ENCODE data around the gene PNKD.

The PNKD gene

DNA sequence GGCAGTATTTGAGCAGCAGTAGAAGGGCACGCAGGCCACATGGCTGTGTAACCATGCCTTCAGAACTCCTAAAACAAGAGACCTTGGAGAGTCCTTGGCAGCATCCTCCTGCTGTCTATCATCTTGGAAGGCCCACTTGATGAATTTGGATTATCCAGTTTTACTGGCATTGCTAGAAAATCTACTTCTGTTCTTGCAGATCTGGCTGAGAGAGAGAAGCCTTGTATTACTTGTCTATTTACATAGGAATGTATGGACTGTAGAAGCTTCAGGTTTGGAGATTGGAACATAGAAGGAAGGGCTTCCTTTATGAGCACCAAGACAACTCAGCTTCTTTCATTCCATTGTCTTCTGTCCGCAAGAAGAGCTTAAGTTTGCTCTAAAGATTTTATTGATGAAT lies 25.7 kb upstream of the PNKD start:
- Histone ChIP-seq H3K4me1 (ENCODE audit: insufficient read depth, low read length, poor library complexity, severe bottlenecking) (no peaks in the 10 kb centered on the region), H3K9me2 (replicated peaks; ENCODE audit: low read depth, low read length) (no peaks in the 10 kb centered on the region)
- TF ChIP-seq, protein P1, sequence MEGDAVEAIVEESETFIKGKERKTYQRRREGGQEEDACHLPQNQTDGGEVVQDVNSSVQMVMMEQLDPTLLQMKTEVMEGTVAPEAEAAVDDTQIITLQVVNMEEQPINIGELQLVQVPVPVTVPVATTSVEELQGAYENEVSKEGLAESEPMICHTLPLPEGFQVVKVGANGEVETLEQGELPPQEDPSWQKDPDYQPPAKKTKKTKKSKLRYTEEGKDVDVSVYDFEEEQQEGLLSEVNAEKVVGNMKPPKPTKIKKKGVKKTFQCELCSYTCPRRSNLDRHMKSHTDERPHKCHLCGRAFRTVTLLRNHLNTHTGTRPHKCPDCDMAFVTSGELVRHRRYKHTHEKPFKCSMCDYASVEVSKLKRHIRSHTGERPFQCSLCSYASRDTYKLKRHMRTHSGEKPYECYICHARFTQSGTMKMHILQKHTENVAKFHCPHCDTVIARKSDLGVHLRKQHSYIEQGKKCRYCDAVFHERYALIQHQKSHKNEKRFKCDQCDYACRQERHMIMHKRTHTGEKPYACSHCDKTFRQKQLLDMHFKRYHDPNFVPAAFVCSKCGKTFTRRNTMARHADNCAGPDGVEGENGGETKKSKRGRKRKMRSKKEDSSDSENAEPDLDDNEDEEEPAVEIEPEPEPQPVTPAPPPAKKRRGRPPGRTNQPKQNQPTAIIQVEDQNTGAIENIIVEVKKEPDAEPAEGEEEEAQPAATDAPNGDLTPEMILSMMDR (conservative IDR thresholded peaks at IDR 0.05; ENCODE audit: low read length), result no peak
- TF ChIP-seq EZH2phosphoT487 (IDR thresholded peaks at IDR 0.05; ENCODE audit: borderline replicate concordance), result no peak

DNA sequence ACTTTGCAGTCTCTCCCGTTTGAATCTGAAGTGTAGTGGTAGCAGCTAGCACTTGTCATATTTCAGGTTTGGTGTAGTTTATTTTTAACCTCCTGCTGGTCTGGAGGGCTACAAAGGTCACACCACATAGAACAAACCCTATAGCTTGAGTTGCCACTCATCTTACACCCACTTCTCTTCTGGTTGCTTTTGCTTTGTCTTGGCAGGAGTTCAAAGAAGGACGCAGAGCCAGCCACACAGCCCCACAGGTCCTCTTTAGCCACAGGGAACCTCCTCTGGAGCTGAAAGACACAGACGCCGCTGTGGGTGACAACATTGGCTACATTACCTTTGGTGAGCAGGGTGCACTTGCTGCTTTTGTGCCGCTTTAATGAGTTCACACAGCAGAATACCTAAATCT lies 25.1 kb upstream of the PNKD start:
- H3K4me3 ChIP-seq (ENCODE audit: low read length, poor library complexity, severe bottlenecking), result no peak overlapping the region
- H4K20me1 ChIP-seq (ENCODE audit: insufficient read depth, low read length, poor library complexity, severe bottlenecking), result peaks cover 11% of the 10 kb centered on the region
- no peak for TF ChIP-seq EZH2phosphoT487 (IDR thresholded peaks at IDR 0.05; ENCODE audit: borderline replicate concordance)
- TF ChIP-seq, protein P1 (conservative IDR thresholded peaks at IDR 0.05; ENCODE audit: low read length), result no peak
- peaks cover 2% of the 10 kb centered on the region; the same call in 1 of the 2 replicates for H3F3A ChIP-seq (ENCODE audit: low read depth)
- no peaks in the 10 kb centered on the region for H3K9me2 ChIP-seq (replicated peaks; ENCODE audit: low read depth, low read length)
- no peaks in the 10 kb centered on the region for H3K9me3 ChIP-seq (ENCODE audit: insufficient read depth, low read depth, low read length)
- no peak overlapping the region for H3K9ac ChIP-seq (ENCODE audit: low read depth, low read length, poor library complexity, severe bottlenecking)
- H3K4me1 ChIP-seq (ENCODE audit: insufficient read depth, low read length, poor library complexity, severe bottlenecking), result no peaks in the 10 kb centered on the region
- no peak overlapping the region for H2AFZ ChIP-seq (ENCODE audit: low read length)
- H3K36me3 ChIP-seq (ENCODE audit: insufficient read depth, low read length), result peaks cover 98% of the 10 kb centered on the region
- no peaks in the 10 kb centered on the region for H3K27me3 ChIP-seq (ENCODE audit: insufficient read depth, low read length, poor library complexity, severe bottlenecking)
- H3K4me2 ChIP-seq (ENCODE audit: low read depth, low read length, poor library complexity, severe bottlenecking), result no peak overlapping the region
- peaks cover 27% of the 10 kb centered on the region; the same call in 1 of the 2 replicates for H3K79me2 ChIP-seq (ENCODE audit: insufficient read depth, low read length)

More for the DNA sequence above, 25.7 kb upstream of the PNKD start:
- no peak overlapping the region for H2AFZ ChIP-seq (ENCODE audit: low read length)
- H3K9ac ChIP-seq (ENCODE audit: low read depth, low read length, poor library complexity, severe bottlenecking), result no peak overlapping the region
- H3K4me2 ChIP-seq (ENCODE audit: low read depth, low read length, poor library complexity, severe bottlenecking), result no peak overlapping the region
- no peaks in the 10 kb centered on the region for H3K27me3 ChIP-seq (ENCODE audit: insufficient read depth, low read length, poor library complexity, severe bottlenecking)
- H3K4me3 ChIP-seq (ENCODE audit: low read length, poor library complexity, severe bottlenecking), result no peak overlapping the region
- H3F3A ChIP-seq (ENCODE audit: low read depth), result peaks cover 2% of the 10 kb centered on the region; the same call in 1 of the 2 replicates
- no peaks in the 10 kb centered on the region for H3K9me3 ChIP-seq (ENCODE audit: insufficient read depth, low read depth, low read length)
- H3K36me3 ChIP-seq (ENCODE audit: insufficient read depth, low read length), result peaks cover 98% of the 10 kb centered on the region
- H4K20me1 ChIP-seq (ENCODE audit: insufficient read depth, low read length, poor library complexity, severe bottlenecking), result peaks cover 11% of the 10 kb centered on the region
- H3K79me2 ChIP-seq (ENCODE audit: insufficient read depth, low read length), result peaks cover 27% of the 10 kb centered on the region; the same call in 1 of the 2 replicates

- Histone ChIP-seq H3K36me3 (ENCODE audit: insufficient read depth, low read length) (peaks cover 99% of the 10 kb centered on the region), H3K4me1 (ENCODE audit: insufficient read depth, low read length, poor library complexity, severe bottlenecking) (no peaks in the 10 kb centered on the region), H2AFZ (ENCODE audit: low read length) (no peak overlapping the region), H3K9me3 (ENCODE audit: insufficient read depth, low read depth, low read length) (no peaks in the 10 kb centered on the region), H3K79me2 (ENCODE audit: insufficient read depth, low read length) (no peaks in the 10 kb centered on the region), H4K20me1 (ENCODE audit: insufficient read depth, low read length, poor library complexity, severe bottlenecking) (peaks cover 3% of the 10 kb centered on the region), H3K4me2 (ENCODE audit: low read depth, low read length, poor library complexity, severe bottlenecking) (no peak overlapping the region), H3K9me2 (replicated peaks; ENCODE audit: low read depth, low read length) (no peaks in the 10 kb centered on the region), H3F3A (ENCODE audit: low read depth) (no peaks in the 10 kb centered on the region), H3K27me3 (ENCODE audit: insufficient read depth, low read length, poor library complexity, severe bottlenecking) (no peaks in the 10 kb centered on the region), H3K4me3 (ENCODE audit: low read length, poor library complexity, severe bottlenecking) (no peak overlapping the region), H3K9ac (ENCODE audit: low read depth, low read length, poor library complexity, severe bottlenecking) (no peak overlapping the region)
- TF ChIP-seq EZH2phosphoT487 (IDR thresholded peaks at IDR 0.05; ENCODE audit: borderline replicate concordance), result no peak
- TF ChIP-seq, protein P1 (conservative IDR thresholded peaks at IDR 0.05; ENCODE audit: low read length), result no peak
Measured at GRCh38 chr2:218249691-218250090, 20.6 kb upstream of the PNKD start.
